Mucosa of descending colon (tissue), 3 donors: Measurements from ENCODE around the gene SYNDIG1. TPM values are rescaled to one million over a fixed set of nuclear protein-coding genes. Genes with fewer than 3 reads are reported as not detected.

Experiments
- ATAC-seq: fragments of 200-7000 bp; cut with Tn5 transposase; one replicate; pipeline ENCODE4 v1.9.1; 2020; ENCODE audit warnings: mild to moderate bottlenecking, moderate library complexity
- DNase-seq, 3 donors: peaks; one replicate each; pipeline ENCODE4 v3.0.0-alpha.2; 2020
- H3K36me3 ChIP-seq: fragments of 200-600 bp; one replicate; pipeline ENCODE4 v1.8.0; 2021; ENCODE audit warnings: low read depth, mild to moderate bottlenecking
- H3K4me1 ChIP-seq: fragments of 200-600 bp; one replicate; pipeline ENCODE4 v1.8.0; 2021; ENCODE audit warnings: low read depth, mild to moderate bottlenecking
- H3K4me3 ChIP-seq: fragments of 200-600 bp; one replicate; pipeline ENCODE4 v1.8.0; 2021; ENCODE audit warnings: mild to moderate bottlenecking
- H3K9me3 ChIP-seq: fragments of 200-600 bp; one replicate; pipeline ENCODE4 v1.8.0; 2021; ENCODE audit warnings: mild to moderate bottlenecking
- intact Hi-C, 2 donors: fragments of 100-400 bp; cut with DNase I in 1 of 2; cut with micrococcal nuclease in 1 of 2; formaldehyde crosslinking; loops; one replicate each; pipeline versions ENCODE4 v1.11.0 to v1.11.1; 2022; cut with DNase I, micrococcal nuclease
- total RNA-seq, 3 donors: library from RNA; stranded (reverse); fragmentation: NEBNext Ultra II Directional in 2 of 3; extraction: Animal tissue kit (Norgen Biotek cat#: 25700) in 2 of 3; gene quantifications; one replicate each; pipeline versions ENCODE4 v1.2.1 to v1.2.4, GENCODE V29; 2021 to 2023
- TF ChIP-seq, protein P1 (sequence below): fragments of 200-600 bp; IDR thresholded peaks from one replicate; pipeline ENCODE4 v1.8.0; 2022; ENCODE audit warnings: antibody characterized with exemption, mild to moderate bottlenecking
- donor health status: DM: no; HTN: no; CAD: no; lungs with moderate emphysema.
- donor health status: DM: no; HTN: no; CAD: no.
- donor health status: DM: no; HTN: yes; CAD: no.

SYNDIG1 gene
- total RNA-seq, 3 donors from 2014 or later = 0.12 to 0.46 (median 0.35) TPM

DNA sequence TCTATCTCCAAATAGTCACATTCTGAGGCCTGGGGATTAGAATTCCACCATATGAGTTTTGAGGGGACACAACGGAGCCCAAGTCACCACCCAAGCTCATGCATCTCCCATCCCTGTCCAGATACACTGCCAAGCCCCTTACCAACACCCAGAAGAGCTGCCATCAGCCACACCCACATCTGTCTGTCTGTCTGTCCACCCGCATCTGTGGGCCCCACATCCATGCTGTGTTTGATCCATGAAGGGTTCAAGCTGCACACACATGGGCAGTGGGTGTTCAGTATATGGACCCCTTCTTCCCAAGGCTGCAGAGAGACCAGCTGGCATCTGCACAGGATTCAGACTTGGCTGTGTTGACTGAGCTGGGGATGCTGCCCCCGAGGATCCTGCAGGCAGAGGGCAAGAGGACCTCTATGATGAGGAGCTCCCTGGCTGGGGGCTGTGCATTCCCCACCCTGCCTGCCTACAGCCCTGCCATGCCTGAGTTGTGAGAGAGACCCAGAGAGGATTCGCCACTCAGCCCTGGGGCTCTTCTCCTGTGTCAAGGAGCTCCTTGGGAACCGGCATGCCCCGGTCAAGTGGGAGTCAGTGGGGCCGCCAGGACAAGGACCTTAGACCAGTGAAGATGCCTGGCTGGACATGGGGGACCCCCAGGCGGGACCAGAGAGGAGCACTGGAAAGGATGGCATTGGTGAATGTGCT lies 206.4 kb downstream of the SYNDIG1 start:
- no peak overlapping the region for H3K4me3 ChIP-seq
- no peak for ATAC-seq
- no peaks in the 10 kb centered on the region for H3K9me3 ChIP-seq
- no peaks in the 10 kb centered on the region for H3K4me1 ChIP-seq
- TF ChIP-seq, protein P1, sequence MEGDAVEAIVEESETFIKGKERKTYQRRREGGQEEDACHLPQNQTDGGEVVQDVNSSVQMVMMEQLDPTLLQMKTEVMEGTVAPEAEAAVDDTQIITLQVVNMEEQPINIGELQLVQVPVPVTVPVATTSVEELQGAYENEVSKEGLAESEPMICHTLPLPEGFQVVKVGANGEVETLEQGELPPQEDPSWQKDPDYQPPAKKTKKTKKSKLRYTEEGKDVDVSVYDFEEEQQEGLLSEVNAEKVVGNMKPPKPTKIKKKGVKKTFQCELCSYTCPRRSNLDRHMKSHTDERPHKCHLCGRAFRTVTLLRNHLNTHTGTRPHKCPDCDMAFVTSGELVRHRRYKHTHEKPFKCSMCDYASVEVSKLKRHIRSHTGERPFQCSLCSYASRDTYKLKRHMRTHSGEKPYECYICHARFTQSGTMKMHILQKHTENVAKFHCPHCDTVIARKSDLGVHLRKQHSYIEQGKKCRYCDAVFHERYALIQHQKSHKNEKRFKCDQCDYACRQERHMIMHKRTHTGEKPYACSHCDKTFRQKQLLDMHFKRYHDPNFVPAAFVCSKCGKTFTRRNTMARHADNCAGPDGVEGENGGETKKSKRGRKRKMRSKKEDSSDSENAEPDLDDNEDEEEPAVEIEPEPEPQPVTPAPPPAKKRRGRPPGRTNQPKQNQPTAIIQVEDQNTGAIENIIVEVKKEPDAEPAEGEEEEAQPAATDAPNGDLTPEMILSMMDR = no peak
- no peak for DNase-seq
- no peaks in the 10 kb centered on the region for H3K36me3 ChIP-seq
- intact Hi-C loops = no loop called here

- intact Hi-C loops = no loop called here
- no peak overlapping the region for H3K4me3 ChIP-seq
- ATAC-seq (no peak), DNase-seq (no peak)
- no peaks in the 10 kb centered on the region for H3K4me1 ChIP-seq
- TF ChIP-seq, protein P1 = no peak
- no peaks in the 10 kb centered on the region for H3K9me3 ChIP-seq
- no peaks in the 10 kb centered on the region for H3K36me3 ChIP-seq
Observed at GRCh38 chr20:24676353-24676977, 207.0 kb downstream of the SYNDIG1 start.

GRCh38 chr20:24676978-24677370 lies 207.5 kb downstream of the SYNDIG1 start:
- intact Hi-C loops = no loop called here
- no peak overlapping the region for H3K4me3 ChIP-seq
- H3K9me3 ChIP-seq = no peaks in the 10 kb centered on the region
- ATAC-seq = no peak
- no peak for DNase-seq
- no peaks in the 10 kb centered on the region for H3K4me1 ChIP-seq
- no peaks in the 10 kb centered on the region for H3K36me3 ChIP-seq
- TF ChIP-seq, protein P1 = no peak

DNA sequence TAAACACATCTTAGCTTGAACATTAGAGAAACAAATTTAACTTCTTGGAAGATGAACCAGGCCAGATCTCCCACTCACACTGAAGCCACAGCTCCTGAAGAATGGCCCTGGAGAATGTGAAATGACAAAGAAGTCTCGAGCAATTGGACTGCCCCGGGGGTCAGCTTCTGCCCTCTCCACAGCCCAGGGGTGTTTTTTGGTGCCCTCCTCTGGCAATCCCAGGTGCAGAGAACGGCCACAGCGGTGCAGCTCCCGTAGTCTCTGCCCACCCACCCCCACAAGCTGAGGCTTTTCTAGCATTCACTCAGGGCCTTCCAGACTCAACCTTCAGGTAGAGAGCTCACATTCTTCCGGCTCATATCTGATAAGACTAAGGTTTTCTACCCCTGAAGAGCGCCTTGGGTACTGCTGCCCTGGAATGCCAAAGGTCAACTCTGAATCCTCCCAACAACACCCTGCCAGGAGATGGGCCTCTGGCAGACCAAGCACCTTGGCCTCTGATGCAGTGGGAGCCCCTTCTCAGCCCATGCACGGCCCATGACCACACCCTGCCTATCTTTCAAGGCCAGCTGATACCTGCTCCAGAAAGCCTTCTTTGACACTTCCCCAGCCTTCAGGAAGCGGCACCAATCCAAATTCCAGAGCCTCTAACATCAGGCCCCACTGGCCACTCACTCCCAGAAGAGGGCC lies 208.3 kb downstream of the SYNDIG1 start:
- H3K4me3 ChIP-seq = no peak overlapping the region
- no peaks in the 10 kb centered on the region for H3K4me1 ChIP-seq
- no peak for DNase-seq
- H3K36me3 ChIP-seq = no peaks in the 10 kb centered on the region
- ATAC-seq = no peak
- TF ChIP-seq, protein P1 = no peak
- intact Hi-C loops = no loop called here
- H3K9me3 ChIP-seq = no peaks in the 10 kb centered on the region

- ATAC-seq = no peak
- H3K4me1 ChIP-seq = no peaks in the 10 kb centered on the region
- DNase-seq = no peak
- TF ChIP-seq, protein P1 = no peak
- intact Hi-C loops = no loop called here
- H3K4me3 ChIP-seq = no peak overlapping the region
- no peaks in the 10 kb centered on the region for H3K36me3 ChIP-seq
- no peaks in the 10 kb centered on the region for H3K9me3 ChIP-seq
Observed at GRCh38 chr20:24678351-24679106, 209.1 kb downstream of the SYNDIG1 start.
